GM10266 (cell line): ENCODE measurements around the gene SVIL.
"Not testable (repeated sequence)": the region's sequence is repeated elsewhere in the genome, so short reads cannot be mapped to it uniquely, and the experiment has no call there.

Experiments used
- DNase-seq: peaks from one replicate; pipeline ENCODE4 v3.0.0; 2012; ENCODE audit errors: extremely low spot score
- TF ChIP-seq, protein P1 (sequence below): IDR thresholded peaks from 2 replicates; pipeline ENCODE4 v1.5.1; 2012; ENCODE audit warnings: mild to moderate bottlenecking, low read depth; ENCODE audit not compliant: control insufficient read depth, insufficient read depth; ENCODE audit errors: missing control alignments

Gene SVIL

DNA sequence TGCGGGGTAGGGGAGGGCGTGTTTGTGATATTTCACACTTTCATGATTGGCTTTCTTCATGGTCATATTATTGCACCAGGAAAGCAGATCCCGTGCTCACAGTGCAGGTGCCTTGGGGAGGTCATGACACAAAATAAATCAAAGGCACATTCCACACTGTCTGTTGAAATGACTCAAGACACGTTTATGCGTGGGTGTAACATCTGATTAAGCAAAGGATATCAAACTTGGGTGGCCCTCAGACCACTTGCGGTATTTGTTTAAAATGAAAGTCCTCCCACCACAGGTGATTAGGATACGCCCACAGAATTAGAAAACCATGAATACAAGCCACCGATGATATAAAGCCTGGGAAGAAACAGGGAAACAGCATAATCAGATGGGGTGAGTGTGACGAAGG is 51.1 kb downstream of the SVIL start:
- TF ChIP-seq, protein P1, sequence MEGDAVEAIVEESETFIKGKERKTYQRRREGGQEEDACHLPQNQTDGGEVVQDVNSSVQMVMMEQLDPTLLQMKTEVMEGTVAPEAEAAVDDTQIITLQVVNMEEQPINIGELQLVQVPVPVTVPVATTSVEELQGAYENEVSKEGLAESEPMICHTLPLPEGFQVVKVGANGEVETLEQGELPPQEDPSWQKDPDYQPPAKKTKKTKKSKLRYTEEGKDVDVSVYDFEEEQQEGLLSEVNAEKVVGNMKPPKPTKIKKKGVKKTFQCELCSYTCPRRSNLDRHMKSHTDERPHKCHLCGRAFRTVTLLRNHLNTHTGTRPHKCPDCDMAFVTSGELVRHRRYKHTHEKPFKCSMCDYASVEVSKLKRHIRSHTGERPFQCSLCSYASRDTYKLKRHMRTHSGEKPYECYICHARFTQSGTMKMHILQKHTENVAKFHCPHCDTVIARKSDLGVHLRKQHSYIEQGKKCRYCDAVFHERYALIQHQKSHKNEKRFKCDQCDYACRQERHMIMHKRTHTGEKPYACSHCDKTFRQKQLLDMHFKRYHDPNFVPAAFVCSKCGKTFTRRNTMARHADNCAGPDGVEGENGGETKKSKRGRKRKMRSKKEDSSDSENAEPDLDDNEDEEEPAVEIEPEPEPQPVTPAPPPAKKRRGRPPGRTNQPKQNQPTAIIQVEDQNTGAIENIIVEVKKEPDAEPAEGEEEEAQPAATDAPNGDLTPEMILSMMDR, result no peak

GRCh38 chr10:29582769-29583168 is 52.0 kb downstream of the SVIL start:
- not testable (repeated sequence) for DNase-seq

More for the DNA sequence above, 51.1 kb downstream of the SVIL start:
- DNase-seq, result no peak

- DNase-seq, result no peak
- TF ChIP-seq, protein P1, result no peak
Measured at GRCh38 chr10:29579455-29579970, 55.3 kb downstream of the SVIL start.

DNA sequence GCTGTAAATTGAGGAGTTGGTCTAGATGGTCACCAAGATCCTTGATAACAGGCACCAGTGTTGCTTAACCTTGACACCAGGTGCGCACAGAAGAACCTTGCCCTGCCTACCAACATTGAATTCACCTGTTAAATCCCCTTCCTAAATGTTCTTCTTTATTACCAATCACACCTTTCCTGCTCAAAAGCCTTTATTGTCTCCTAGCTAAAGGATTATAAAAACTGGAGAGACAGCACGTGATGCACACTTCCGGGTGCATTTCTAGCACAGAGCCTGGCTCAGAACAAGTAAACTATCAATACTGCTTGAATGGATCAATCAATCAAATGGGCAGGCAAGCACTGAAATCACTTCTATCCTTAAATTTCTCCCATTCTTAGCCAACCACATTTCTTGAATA is 56.3 kb downstream of the SVIL start:
- TF ChIP-seq, protein P1, result no peak
- no peak for DNase-seq

DNA sequence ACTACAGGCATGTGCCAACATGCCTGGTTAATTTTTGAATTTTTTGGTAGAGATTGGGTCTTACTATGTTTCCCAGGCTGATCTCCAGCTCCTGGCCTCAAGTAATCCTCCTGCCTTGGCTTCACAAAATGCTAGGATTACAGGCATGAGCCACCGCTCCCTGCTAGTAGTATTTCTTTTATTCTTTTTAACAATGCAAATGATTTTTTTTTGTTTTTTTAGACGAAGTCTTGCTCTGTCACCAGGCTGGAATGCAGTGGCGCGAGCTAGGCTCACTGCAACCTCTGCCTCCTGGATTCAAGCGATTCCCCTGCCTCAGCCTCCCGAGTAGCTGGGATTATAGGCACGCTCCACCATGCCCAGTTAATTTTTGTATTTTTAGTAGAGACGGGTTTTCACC is 58.1 kb downstream of the SVIL start:
- TF ChIP-seq, protein P1, result no peak
- DNase-seq, result no peak

DNA sequence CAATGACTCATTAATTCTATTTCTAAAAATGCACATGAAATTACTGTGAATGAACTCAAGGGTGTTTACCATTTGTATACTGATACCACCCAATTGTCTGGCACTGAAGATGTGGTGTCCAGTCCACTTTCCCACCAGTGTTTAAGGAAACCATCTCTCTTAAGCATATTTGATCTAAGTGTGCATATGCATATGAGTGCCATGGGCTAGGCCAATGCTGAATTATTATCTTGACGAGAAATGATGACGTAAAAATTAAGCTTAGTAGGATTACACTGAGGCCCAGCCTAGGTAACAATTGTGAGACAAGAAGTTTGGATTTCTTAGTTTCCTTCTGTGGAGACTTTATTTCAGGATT is 59.7 kb downstream of the SVIL start:
- TF ChIP-seq, protein P1, result no peak
- no peak for DNase-seq

- not testable (repeated sequence) for DNase-seq
Measured at GRCh38 chr10:29574212-29575097, 60.3 kb downstream of the SVIL start.

DNA sequence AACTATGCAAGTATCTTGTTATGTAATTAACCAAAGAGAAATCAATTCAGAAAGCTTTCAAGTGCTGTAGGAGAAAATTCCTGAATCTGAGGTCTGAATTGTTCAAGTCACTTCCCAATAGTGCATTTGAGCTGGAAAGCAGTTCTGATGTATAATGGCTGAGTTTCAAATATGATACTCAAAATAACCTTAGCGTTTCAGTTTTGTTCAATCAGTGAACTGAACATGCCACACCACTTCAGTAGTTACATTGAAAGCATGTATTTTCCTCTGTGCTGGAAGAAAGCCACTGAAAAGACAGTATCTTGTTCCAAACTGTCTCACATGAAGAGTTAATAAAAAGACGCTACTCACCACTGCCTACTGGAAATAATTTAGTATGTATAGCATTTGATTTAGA is 64.5 kb downstream of the SVIL start:
- not testable (repeated sequence) for DNase-seq

- no peak for DNase-seq
- TF ChIP-seq, protein P1, result no peak
Measured at GRCh38 chr10:29569795-29570194, 65.0 kb downstream of the SVIL start.
